COLO668 (cell line): ENCODE measurements around the gene CPA3.

Experiments used
- DNase-seq: peaks from one replicate; lab custom pipeline; 2025; ENCODE audit not compliant: unreplicated experiment; lab: John Stamatoyannopoulos, UW

CPA3 gene

GRCh38 chr3:148856384-148856783, 8.7 kb upstream of the CPA3 start:
- no peak for DNase-seq

- DNase-seq = no peak
Observed at GRCh38 chr3:148857316-148857715, 7.8 kb upstream of the CPA3 start.

DNA sequence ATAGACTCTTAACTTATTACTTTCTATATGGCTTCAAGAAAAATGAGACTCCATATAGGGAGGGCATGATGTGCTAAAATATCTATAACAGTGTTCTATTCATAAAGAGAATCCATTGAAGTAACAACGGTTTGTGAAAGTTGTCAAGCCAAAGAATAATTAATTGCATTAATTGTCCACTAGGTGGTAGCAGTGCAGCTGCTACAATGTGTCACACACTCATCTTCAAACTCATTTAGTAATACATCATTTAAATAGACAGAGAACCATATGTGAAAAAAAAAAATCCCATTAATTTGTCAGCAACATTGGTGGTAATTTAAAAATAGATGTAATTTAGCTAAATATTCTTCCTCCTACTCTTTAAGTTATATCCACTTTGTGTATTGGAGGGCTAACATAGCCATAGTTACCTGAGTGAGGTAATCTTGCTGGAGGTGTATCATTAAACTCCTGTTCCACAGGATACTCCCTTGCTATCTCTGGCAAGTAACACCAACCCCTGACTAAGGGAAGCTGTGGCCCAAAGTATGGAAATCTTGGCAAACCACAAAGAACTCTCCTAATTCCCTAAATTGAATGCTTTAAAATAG, 3.7 kb upstream of the CPA3 start:
- peak; percentile 2 for DNase-seq

GRCh38 chr3:148863297-148863696, 1.8 kb upstream of the CPA3 start:
- DNase-seq = no peak

- DNase-seq = no peak
Observed at GRCh38 chr3:148863814-148864213, 1.3 kb upstream of the CPA3 start.

DNA sequence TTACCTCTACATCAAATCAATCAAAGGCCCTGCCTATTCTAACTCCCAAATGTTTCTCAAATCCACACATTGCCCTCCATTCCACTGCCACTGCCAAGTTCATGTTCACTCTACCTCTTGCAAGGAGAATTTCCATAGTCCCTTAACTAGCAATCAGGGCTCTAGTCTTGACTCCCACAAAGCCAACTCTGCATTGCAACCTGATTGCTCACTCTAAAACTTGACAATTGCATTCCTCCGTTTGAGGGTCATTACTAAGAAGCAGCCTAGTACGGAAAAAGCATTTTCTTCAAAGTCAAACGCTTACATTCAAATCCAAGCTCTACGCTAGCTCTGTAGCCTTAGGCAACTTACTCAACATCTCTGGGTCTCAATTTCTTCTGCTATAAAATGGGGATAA, 1.2 kb downstream of the CPA3 start:
- no peak for DNase-seq

DNA sequence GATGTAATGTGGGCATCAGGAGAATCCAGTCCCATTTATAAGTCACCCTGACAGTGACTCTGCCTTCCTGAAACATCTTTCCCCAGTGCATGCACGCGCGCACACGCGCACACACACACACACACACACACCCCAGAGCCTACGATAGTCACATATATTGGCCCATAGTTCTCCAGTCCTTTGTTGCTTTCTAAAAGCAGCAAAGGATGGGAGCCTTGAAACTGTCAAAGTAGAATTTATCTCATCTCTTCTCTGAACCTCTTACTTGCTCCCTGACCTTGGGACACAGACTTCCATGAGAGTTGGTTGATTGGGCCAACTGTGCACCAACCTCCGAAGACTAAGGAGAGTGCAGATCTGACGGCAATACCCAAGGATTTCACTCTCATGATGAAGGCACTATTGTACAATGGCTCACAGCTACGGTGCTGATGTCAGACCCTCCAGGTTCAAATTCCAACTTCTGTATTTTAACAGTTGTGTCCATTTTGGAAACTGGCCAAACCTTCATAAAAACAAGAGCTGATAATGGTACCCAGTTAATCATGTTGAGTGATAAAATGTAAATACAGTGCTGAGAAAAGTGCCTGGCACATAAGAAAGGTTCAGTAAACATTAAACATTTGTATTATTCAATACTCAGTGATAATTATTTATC, 8.3 kb downstream of the CPA3 start:
- peak; percentile 27 for DNase-seq

DNA sequence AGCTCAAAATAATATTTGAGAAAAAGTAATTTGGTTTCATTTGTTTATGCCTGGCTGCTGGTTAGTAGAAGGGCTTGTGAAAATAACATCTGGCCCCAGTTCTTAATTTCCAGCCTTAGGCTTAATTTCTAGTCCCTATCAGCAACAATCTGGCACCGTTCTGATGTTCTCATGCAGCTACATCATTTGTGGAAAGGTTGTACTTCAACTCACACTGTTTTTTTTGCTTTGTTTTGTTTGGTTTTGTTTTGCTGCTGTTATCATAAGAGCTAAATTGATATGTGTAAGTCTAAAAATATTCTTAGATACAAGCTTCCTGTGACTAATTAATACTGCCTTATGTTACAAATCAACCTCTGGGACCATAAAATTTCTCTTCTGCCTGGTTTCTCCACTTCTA, 8.9 kb downstream of the CPA3 start:
- DNase-seq = no peak

DNA sequence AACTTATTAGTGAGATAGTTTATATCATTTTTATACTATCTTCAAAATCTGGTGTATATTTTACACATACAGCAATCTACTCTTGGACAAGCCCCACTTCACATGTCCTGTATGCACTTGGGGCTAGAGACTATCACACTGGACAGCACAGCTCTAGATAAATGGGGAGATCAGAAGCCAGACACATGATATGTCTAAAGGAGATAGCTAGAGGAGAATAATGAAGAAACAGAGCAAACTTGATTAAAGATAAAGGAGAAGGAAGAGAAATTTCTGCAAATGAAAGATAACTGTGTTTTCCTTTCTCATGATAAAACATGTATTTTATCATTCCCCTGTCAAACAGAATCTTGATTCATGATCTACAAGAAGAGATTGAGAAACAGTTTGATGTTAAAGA, 13.0 kb downstream of the CPA3 start:
- no peak for DNase-seq

- DNase-seq = no peak
Observed at GRCh38 chr3:148879256-148879655, 14.2 kb downstream of the CPA3 start.

DNA sequence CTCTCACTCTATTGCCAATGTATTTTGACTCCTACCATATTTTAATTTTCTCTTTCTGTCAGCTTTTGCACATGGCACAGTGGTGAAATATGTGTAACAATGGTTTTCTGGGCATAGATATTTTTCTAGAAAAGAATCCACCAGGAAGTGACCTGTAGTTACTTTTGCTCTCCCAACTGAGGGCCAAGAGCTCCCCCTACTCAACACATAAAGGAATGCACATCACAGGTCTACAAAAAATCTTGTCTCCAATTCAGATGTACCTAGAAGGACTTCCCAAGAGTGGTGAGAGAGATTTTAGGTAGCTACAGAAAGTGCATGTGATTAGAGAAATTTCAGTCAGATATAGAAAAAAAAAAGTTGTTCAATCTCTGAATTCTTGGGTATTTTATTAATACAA, 15.6 kb downstream of the CPA3 start:
- no peak for DNase-seq

GRCh38 chr3:148881286-148881685, 16.2 kb downstream of the CPA3 start:
- no peak for DNase-seq

- peak; percentile 3 for DNase-seq
Observed at GRCh38 chr3:148882288-148882687, 17.2 kb downstream of the CPA3 start.

DNA sequence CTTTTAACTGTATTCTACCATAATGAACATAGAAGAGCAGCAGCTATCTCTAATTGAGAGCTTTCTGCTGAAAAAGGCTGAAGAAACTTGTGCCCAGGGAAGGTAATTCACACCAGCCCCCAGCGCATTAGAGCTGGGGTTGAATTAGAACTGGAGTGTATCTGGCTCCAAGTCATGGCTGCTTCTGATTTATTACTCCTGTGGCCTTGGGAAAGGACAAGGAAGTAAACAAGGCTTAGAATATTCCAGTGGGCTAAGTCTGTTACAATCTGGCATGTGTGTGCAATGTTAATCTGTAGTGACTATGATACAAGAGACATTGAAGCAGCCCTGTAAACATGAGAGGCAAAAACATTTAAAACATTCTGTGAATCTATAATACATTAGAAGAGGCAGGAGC, 18.1 kb downstream of the CPA3 start:
- no peak for DNase-seq

DNA sequence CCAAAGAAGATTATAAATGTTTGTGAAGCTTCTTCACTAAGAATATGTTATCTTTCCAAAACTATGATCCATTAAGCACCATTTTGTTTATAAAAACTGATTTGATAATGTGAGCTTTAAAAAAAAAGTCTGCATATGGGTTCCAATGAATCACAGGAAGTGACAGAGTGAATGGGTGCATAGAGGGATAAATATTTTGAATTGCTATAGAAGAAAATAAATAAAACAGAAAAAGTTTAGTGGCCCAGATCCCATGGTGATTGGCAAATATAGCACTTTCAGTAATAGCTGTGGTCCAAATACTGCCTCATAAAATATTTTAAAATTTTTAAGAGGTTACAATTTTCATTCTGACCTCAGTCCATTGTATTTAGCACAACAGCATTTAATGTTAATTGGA, 19.2 kb downstream of the CPA3 start:
- DNase-seq = no peak

DNA sequence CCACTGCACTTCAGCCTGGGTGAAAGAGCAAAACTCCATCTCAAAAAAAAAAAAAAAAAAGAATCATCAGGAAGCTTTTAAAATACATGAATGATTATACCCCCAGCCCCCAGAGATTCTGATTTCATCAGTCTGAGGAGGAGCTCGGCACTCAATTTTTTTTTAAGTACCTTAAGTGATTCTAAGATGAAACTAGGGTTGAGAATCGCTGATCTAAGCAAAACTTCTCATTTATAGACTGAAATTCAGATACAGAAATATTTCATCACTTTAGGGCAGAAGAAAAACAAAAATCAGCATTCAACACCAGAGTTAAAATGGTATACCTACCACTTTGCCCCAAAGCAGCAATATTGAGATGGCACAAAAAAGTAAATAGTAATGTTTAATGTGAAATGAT, 24.7 kb downstream of the CPA3 start:
- DNase-seq = no peak

DNA sequence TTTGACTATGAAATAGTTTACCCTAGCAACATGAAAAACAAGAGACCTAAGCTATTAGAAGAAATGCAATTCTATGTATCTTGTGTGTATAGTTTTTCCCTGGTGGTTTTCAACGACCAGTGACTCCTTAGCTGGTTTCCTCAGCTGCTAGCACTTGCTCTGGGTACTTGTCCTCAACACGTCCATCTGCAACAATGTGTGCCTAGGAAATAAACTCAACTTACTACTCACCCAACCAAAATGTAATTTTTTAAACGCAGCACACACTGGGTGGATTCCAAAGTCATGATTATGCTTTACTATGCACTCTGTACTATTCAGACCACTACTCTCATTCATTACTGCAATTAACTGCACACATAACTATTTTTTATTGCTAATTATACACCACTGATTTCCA, 31.0 kb downstream of the CPA3 start:
- no peak for DNase-seq

GRCh38 chr3:148901987-148902791, 37.1 kb downstream of the CPA3 start:
- DNase-seq = no peak

GRCh38 chr3:148903022-148903442, 37.9 kb downstream of the CPA3 start:
- no peak for DNase-seq

DNA sequence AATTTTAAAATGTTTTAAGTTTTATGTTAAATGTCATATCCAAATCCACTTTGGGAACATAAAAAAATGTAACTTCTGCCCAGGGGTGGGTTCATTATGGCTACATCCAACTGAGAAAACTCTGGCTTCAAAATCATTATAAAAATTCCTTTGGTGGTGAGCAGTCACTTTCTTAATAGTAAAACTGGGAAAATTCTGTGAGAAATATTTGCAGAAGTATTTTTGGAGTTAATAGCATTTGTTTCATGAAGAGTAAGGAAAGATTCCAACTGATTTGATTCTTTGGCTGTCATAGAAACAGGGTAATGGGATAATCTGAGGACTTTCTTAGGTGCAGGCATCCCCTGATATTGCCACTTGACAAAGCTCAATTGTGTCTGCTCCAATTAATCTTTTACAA, 38.8 kb downstream of the CPA3 start:
- no peak for DNase-seq

DNA sequence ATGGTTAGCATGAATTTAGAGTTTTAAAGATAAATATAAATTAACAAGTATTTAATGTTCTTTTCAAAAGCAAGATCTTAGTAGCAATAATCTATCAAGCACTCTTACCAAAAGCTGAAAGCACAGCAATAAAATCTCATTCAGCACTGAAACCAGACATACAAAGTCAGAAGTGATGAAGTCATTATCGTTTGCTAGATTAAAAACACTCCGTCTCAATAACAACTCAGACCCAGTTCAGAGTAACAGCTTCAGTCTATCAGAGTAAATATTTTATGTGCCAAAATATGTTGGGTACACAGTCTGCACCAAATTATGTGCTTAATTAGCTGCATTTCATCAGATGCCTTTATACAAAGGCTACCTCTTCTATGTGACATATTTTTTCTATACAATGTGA, 41.6 kb downstream of the CPA3 start:
- no peak for DNase-seq

DNA sequence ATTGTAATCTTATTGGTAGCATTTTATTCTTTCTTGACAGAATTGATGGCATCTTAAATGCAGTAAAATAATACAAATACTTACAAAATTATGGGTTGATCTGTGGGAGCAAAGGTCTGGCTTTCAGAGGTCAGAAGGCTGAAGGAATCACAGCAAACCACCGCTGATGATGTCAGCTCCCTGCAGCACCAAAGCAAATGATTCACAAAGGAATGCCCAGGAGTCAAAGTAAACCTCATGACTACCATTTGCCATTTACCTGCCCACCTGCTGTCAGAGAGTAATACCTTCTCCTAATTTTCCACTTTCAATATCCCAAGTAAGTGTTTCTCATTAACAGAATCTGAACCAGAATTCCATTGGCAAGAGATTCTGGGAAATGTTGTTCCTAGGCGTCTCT, 46.1 kb downstream of the CPA3 start:
- DNase-seq = no peak
